Measurements from ENCODE around the gene NPR2. TPM values are rescaled to one million over a fixed set of nuclear protein-coding genes. Genes with fewer than 3 reads are reported as not detected.

NPR2 gene
- total and polyA plus RNA-seq, 9 donors, result 5.5 to 54.4 (median 18.0) TPM

GRCh38 chr9:35856882-35857281 lies 65.5 kb downstream of the NPR2 start:
- H3K27ac ChIP-seq, result no peak overlapping the region
- no peak overlapping the region for H3K4me3 ChIP-seq
- intact Hi-C loops (cut with DNase I), result no loop called here
- H3K4me1 ChIP-seq (ENCODE audit: insufficient read depth), result no peaks in the 10 kb centered on the region
- no peaks in the 10 kb centered on the region for H3K36me3 ChIP-seq
- H3K9me3 ChIP-seq, result no peaks in the 10 kb centered on the region
- peak in 1 of 5 donors; percentile 23 for DNase-seq
- H3K27me3 ChIP-seq, result no peaks in the 10 kb centered on the region
- 80 to 82% (median 81%) methylated on average over 5 of the region's 5 CpGs for WGBS, 3 donors
- TF ChIP-seq EP300 (IDR thresholded peaks at IDR 0.05) (no peak), POLR2A (IDR thresholded peaks at IDR 0.05) (no peak), CTCF (IDR thresholded peaks at IDR 0.05) (no peak)

- no peak overlapping the region for H3K4me3 ChIP-seq
- intact Hi-C loops (cut with DNase I), result no loop called here
- H3K36me3 ChIP-seq, result no peaks in the 10 kb centered on the region
- no peak overlapping the region for H3K27ac ChIP-seq
- TF ChIP-seq EP300 (IDR thresholded peaks at IDR 0.05) (no peak), POLR2A (IDR thresholded peaks at IDR 0.05) (no peak), CTCF (IDR thresholded peaks at IDR 0.05) (no peak)
- WGBS, 3 donors, result 70 to 79% (median 77%) methylated on average over 5 of the region's 5 CpGs
- no peaks in the 10 kb centered on the region for H3K4me1 ChIP-seq (ENCODE audit: insufficient read depth)
- H3K27me3 ChIP-seq, result no peaks in the 10 kb centered on the region
- no peak for DNase-seq
- H3K9me3 ChIP-seq, result no peaks in the 10 kb centered on the region
Measured at GRCh38 chr9:35858458-35858857, 67.1 kb downstream of the NPR2 start.

Small RNA genes within 50 kb of the gene (small RNA-seq; reads per million reads assigned to genes)
- gene HINT2, result not detected

Other genes with a start within 250 kb of the NPR2 start
- 10 to 100 TPM; 13.2 to 51.1 (median 36.6) TPM for gene TESK1, start 186.3 kb upstream of the NPR2 start, total RNA-seq
- 10 to 100 TPM; 20.5 to 29.6 TPM for gene TESK1, start 186.3 kb upstream of the NPR2 start, polyA plus RNA-seq
- 1 to 10 TPM in 5 of 7 donors, under 1 TPM in 2; 0.28 to 4.1 (median 1.2) TPM for gene CD72, start 173.2 kb upstream of the NPR2 start, total RNA-seq
- gene CD72, start 173.2 kb upstream of the NPR2 start, polyA plus RNA-seq, result 1 to 10 TPM in 1 of 2 donors, under 1 TPM in 1; 0.98 to 3.8 TPM
- gene SIT1, start 140.7 kb upstream of the NPR2 start, total RNA-seq, result under 1 TPM in 4 of 7 donors, not detected in 3; 0.20 to 0.72 (median 0.56) TPM
- gene SIT1, start 140.7 kb upstream of the NPR2 start, polyA plus RNA-seq, result under 1 TPM; 0.29 to 0.82 TPM
- over 10,000 TPM in 5 of 7 donors, 1,000 to 10,000 TPM in 2; 3,031 to 27,726 (median 15,130) TPM for gene RMRP, start 133.6 kb upstream of the NPR2 start, total RNA-seq
- gene RMRP, start 133.6 kb upstream of the NPR2 start, polyA plus RNA-seq, result 100 to 1,000 TPM in 1 of 2 donors, not detected in 1; 126 TPM
- gene CCDC107, start 133.3 kb upstream of the NPR2 start, total RNA-seq, result 10 to 100 TPM; 14.6 to 29.8 (median 19.1) TPM
- 10 to 100 TPM; 15.0 to 17.8 TPM for gene CCDC107, start 133.3 kb upstream of the NPR2 start, polyA plus RNA-seq
- gene ARHGEF39, start 126.4 kb upstream of the NPR2 start, total RNA-seq, result 1 to 10 TPM in 2 of 7 donors, under 1 TPM in 5; 0.17 to 1.4 (median 0.58) TPM
- under 1 TPM; 0.17 to 0.52 TPM for gene ARHGEF39, start 126.4 kb upstream of the NPR2 start, polyA plus RNA-seq
- 10 to 100 TPM in 1 of 7 donors, 1 to 10 TPM in 4, under 1 TPM in 1, not detected in 1; 0.37 to 19.5 (median 1.4) TPM for gene CA9, start 117.7 kb upstream of the NPR2 start, total RNA-seq
- gene CA9, start 117.7 kb upstream of the NPR2 start, polyA plus RNA-seq, result under 1 TPM; 0.38 to 0.42 TPM
- gene TPM2, start 101.7 kb upstream of the NPR2 start, total RNA-seq, result 100 to 1,000 TPM; 179 to 853 (median 309) TPM
- gene TPM2, start 101.7 kb upstream of the NPR2 start, polyA plus RNA-seq, result 100 to 1,000 TPM; 526 to 716 TPM
- 100 to 1,000 TPM; 106 to 344 (median 271) TPM for gene TLN1, start 59.4 kb upstream of the NPR2 start, total RNA-seq
- 100 to 1,000 TPM; 124 to 292 TPM for gene TLN1, start 59.4 kb upstream of the NPR2 start, polyA plus RNA-seq
- 10 to 100 TPM; 31.2 to 41.5 (median 36.6) TPM for gene CREB3, start 58.9 kb upstream of the NPR2 start, total RNA-seq
- 10 to 100 TPM; 32.3 to 39.8 TPM for gene CREB3, start 58.9 kb upstream of the NPR2 start, polyA plus RNA-seq
- gene GBA2, start 42.4 kb upstream of the NPR2 start, total RNA-seq, result 10 to 100 TPM; 35.1 to 73.2 (median 44.5) TPM
- 10 to 100 TPM; 27.8 to 54.7 TPM for gene GBA2, start 42.4 kb upstream of the NPR2 start, polyA plus RNA-seq
- gene RGP1, start 42.3 kb upstream of the NPR2 start, total RNA-seq, result 10 to 100 TPM in 6 of 7 donors, 1 to 10 TPM in 1; 9.4 to 32.3 (median 26.6) TPM
- 10 to 100 TPM; 13.4 to 17.0 TPM for gene RGP1, start 42.3 kb upstream of the NPR2 start, polyA plus RNA-seq
- gene MSMP, start 37.3 kb upstream of the NPR2 start, total RNA-seq, result 1 to 10 TPM in 1 of 7 donors, under 1 TPM in 1, not detected in 5; 0.40 to 4.4 TPM
- under 1 TPM in 1 of 2 donors, not detected in 1; 0.41 TPM for gene MSMP, start 37.3 kb upstream of the NPR2 start, polyA plus RNA-seq
- gene SPAG8, start 20.7 kb downstream of the NPR2 start, total RNA-seq, result 10 to 100 TPM in 1 of 7 donors, 1 to 10 TPM in 6; 2.1 to 28.1 (median 5.0) TPM
- 1 to 10 TPM; 2.1 to 3.0 TPM for gene SPAG8, start 20.7 kb downstream of the NPR2 start, polyA plus RNA-seq
- 10 to 100 TPM; 14.9 to 38.0 (median 24.9) TPM for gene HINT2, start 23.5 kb downstream of the NPR2 start, total RNA-seq
- 10 to 100 TPM; 26.1 to 36.0 TPM for gene HINT2, start 23.5 kb downstream of the NPR2 start, polyA plus RNA-seq
- gene FAM221B, start 37.1 kb downstream of the NPR2 start, total RNA-seq, result not detected
- gene FAM221B, start 37.1 kb downstream of the NPR2 start, polyA plus RNA-seq, result not detected
- gene TMEM8B, start 37.6 kb downstream of the NPR2 start, total RNA-seq, result 10 to 100 TPM; 11.2 to 42.8 (median 37.0) TPM
- 10 to 100 TPM; 17.2 to 20.6 TPM for gene TMEM8B, start 37.6 kb downstream of the NPR2 start, polyA plus RNA-seq
- not detected for gene OR13J1, start 78.8 kb downstream of the NPR2 start, total RNA-seq
- not detected for gene OR13J1, start 78.8 kb downstream of the NPR2 start, polyA plus RNA-seq
- 1 to 10 TPM in 5 of 7 donors, under 1 TPM in 1, not detected in 1; 0.48 to 8.1 (median 3.4) TPM for gene HRCT1, start 114.6 kb downstream of the NPR2 start, total RNA-seq
- 1 to 10 TPM in 1 of 2 donors, under 1 TPM in 1; 0.90 to 1.1 TPM for gene HRCT1, start 114.6 kb downstream of the NPR2 start, polyA plus RNA-seq
- gene SPAAR, start 117.9 kb downstream of the NPR2 start, total RNA-seq, result 1 to 10 TPM in 5 of 7 donors, under 1 TPM in 2; 0.33 to 5.4 (median 2.0) TPM
- gene SPAAR, start 117.9 kb downstream of the NPR2 start, polyA plus RNA-seq, result 1 to 10 TPM; 1.4 to 2.3 TPM
- not detected for gene OR2S2, start 166.6 kb downstream of the NPR2 start, total RNA-seq
- not detected for gene OR2S2, start 166.6 kb downstream of the NPR2 start, polyA plus RNA-seq
- gene RECK, start 245.3 kb downstream of the NPR2 start, total RNA-seq, result 10 to 100 TPM; 10.7 to 24.2 (median 16.8) TPM
- 10 to 100 TPM; 11.4 to 19.8 TPM for gene RECK, start 245.3 kb downstream of the NPR2 start, polyA plus RNA-seq